ENCODE measurements around the gene SMU1.
"Not testable (repeated sequence)": the region's sequence is repeated elsewhere in the genome, so short reads cannot be mapped to it uniquely, and the experiment has no call there.

Gene SMU1

GRCh38 chr9:33013962-33014664 lies 62.4 kb downstream of the SMU1 start:
- DNase-seq (ENCODE audit: low read depth in 2 of 2), result no peak

GRCh38 chr9:33012328-33013069 lies 64.0 kb downstream of the SMU1 start:
- DNase-seq (ENCODE audit: low read depth in 2 of 2), result no peak

GRCh38 chr9:33011831-33012230 lies 64.6 kb downstream of the SMU1 start:
- no peak for DNase-seq (ENCODE audit: low read depth in 2 of 2)

- DNase-seq (ENCODE audit: low read depth in 2 of 2), result no peak
Measured at GRCh38 chr9:33007755-33008154, 68.7 kb downstream of the SMU1 start.

GRCh38 chr9:33005335-33005734 lies 71.1 kb downstream of the SMU1 start:
- not testable (repeated sequence) for DNase-seq (ENCODE audit: low read depth in 2 of 2)

- not testable (repeated sequence) for DNase-seq (ENCODE audit: low read depth in 2 of 2)
Measured at GRCh38 chr9:33000682-33001055, 75.8 kb downstream of the SMU1 start.

GRCh38 chr9:32992595-32993238 lies 83.8 kb downstream of the SMU1 start:
- DNase-seq (ENCODE audit: low read depth in 2 of 2), result no peak

- no peak for DNase-seq (ENCODE audit: low read depth in 2 of 2)
Measured at GRCh38 chr9:32991897-32992594, 84.4 kb downstream of the SMU1 start.
